RCC 7860 (cell line): ENCODE measurements around the gene LGI2.

ENCODE experiments used
- DNase-seq: peaks from one replicate; pipeline ENCODE4 v3.0.0-alpha.2; 2015; ENCODE audit warnings: low spot score
- FAIRE-seq: peaks from 2 replicates; lab custom pipeline; 2012; peaks lifted over from hg19 to GRCh38; lab: Jason Lieb, UNC

Gene LGI2

GRCh38 chr4:24999392-25000089 is 31.2 kb downstream of the LGI2 start:
- no peak for FAIRE-seq
- DNase-seq = no peak

- DNase-seq = no peak
- FAIRE-seq = no peak
These were observed 35.3 kb downstream of the LGI2 start for GRCh38 chr4:24995346-24995919.

GRCh38 chr4:24993551-24994080 is 37.1 kb downstream of the LGI2 start:
- DNase-seq (no peak), FAIRE-seq (no peak)

- DNase-seq (no peak), FAIRE-seq (no peak)
These were observed 37.8 kb downstream of the LGI2 start for GRCh38 chr4:24992968-24993367.

GRCh38 chr4:24991015-24991414 is 39.7 kb downstream of the LGI2 start:
- DNase-seq = no peak
- no peak for FAIRE-seq

GRCh38 chr4:24989327-24989726 is 41.4 kb downstream of the LGI2 start:
- DNase-seq = no peak
- FAIRE-seq = no peak

- DNase-seq (peak; percentile 39), FAIRE-seq (no peak)
These were observed 42.0 kb downstream of the LGI2 start for GRCh38 chr4:24988776-24989175.

GRCh38 chr4:24984602-24985532 is 45.9 kb downstream of the LGI2 start:
- DNase-seq = no peak
- no peak for FAIRE-seq

GRCh38 chr4:24980740-24981139 is 50.0 kb downstream of the LGI2 start:
- FAIRE-seq (no peak), DNase-seq (no peak)

- peak; percentile 38 for DNase-seq
These were observed 50.6 kb downstream of the LGI2 start for GRCh38 chr4:24980064-24980690.

GRCh38 chr4:24979554-24979953 is 51.2 kb downstream of the LGI2 start:
- no peak for FAIRE-seq
- DNase-seq = no peak

More at GRCh38 chr4:24980064-24980690, 50.6 kb downstream of the LGI2 start:
- FAIRE-seq = peak; percentile 16

- FAIRE-seq = no peak
- no peak for DNase-seq
These were observed 52.3 kb downstream of the LGI2 start for GRCh38 chr4:24978291-24979075.

GRCh38 chr4:24975510-24975909 is 55.2 kb downstream of the LGI2 start:
- DNase-seq = no peak
- no peak for FAIRE-seq

GRCh38 chr4:24973747-24974601 is 56.8 kb downstream of the LGI2 start:
- DNase-seq = no peak
- FAIRE-seq = no peak

GRCh38 chr4:24973404-24973746 is 57.4 kb downstream of the LGI2 start:
- peak; percentile 63 for DNase-seq
- FAIRE-seq = peak; percentile 88

GRCh38 chr4:24971192-24971591 is 59.6 kb downstream of the LGI2 start:
- no peak for FAIRE-seq
- DNase-seq = no peak

GRCh38 chr4:24970635-24971034 is 60.1 kb downstream of the LGI2 start:
- no peak for DNase-seq

GRCh38 chr4:24970191-24970590 is 60.6 kb downstream of the LGI2 start:
- FAIRE-seq = no peak
- DNase-seq = no peak

More at GRCh38 chr4:24970635-24971034, 60.1 kb downstream of the LGI2 start:
- no peak for FAIRE-seq

GRCh38 chr4:24969486-24969885 is 61.3 kb downstream of the LGI2 start:
- no peak for FAIRE-seq
- DNase-seq = no peak
